ENCODE results near the gene MYD88. TPM values are rescaled to one million over a fixed set of nuclear protein-coding genes. Genes with fewer than 3 reads are reported as not detected.

MYD88 gene
- total RNA-seq, 1 donor from 2014 or later: 55.8 TPM

DNA sequence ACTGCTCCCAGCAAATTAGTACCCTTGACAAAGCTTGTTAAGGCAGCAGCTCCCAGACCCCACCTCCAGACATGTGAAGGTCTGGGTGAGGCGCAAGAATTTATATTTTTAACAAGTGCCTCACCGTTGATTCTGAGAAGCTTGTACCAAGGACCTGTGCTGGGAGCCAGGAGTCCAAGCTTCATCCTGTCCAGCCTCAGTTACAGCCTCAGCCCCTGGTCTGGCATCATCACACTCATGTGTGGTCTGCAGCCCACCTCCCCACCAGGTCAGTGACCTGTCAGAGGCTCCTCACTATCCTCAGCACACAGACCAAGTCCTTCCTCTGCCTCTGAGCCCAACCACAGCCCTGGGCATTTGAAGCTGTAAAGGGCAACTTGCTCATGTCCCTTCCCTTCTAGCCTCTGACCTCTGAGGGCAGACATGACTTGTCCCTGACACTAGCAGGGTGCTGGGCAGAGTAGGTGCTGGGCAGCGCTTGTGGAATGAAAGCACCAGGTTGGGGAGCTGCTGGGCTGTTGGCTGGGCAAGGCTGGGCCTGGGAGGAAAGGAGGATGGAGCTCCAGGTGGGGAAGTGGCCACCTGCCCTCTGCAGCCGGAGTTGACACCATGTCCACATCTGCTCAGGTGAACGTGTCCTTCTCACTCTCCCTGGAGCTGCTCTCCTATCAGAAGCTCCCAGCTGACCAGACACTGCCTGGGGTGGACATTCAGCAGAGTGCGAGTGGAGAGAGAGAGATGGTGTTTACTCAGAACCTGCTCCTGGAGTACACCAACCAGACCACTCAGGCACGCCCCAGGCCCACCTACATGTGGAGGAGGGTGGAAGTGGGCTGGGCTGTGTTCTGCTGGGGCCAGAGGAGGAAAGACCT is 18.4 kb upstream of the MYD88 start:
- Mint-ChIP-seq H3K27ac (ENCODE audit: unreplicated experiment) (no peak overlapping the region), H3K36me3 (ENCODE audit: low read depth, unreplicated experiment) (peaks cover 27% of the 10 kb centered on the region), H3K27me3 (ENCODE audit: low read depth, unreplicated experiment) (peaks cover 11% of the 10 kb centered on the region), H3K9me3 (ENCODE audit: unreplicated experiment) (peaks cover 2% of the 10 kb centered on the region), H3K4me3 (ENCODE audit: unreplicated experiment) (no peak overlapping the region), H3K4me1 (ENCODE audit: low read depth, unreplicated experiment) (no peaks in the 10 kb centered on the region)
- H3K36me3 ChIP-seq (ENCODE audit: insufficient read depth, low read length): peaks cover 13% of the 10 kb centered on the region
- FAIRE-seq (no peak), DNase-seq (ENCODE audit: low read depth) (no peak)
- H3K9ac ChIP-seq (ENCODE audit: low read length): no peak overlapping the region
- no peaks in the 10 kb centered on the region for H3K4me1 ChIP-seq (ENCODE audit: insufficient read depth, low read length)
- H3K27ac ChIP-seq (ENCODE audit: low read depth, low read length): no peak overlapping the region
- peaks cover 21% of the 10 kb centered on the region for H4K20me1 ChIP-seq (ENCODE audit: insufficient read depth, low read length)
- no peaks in the 10 kb centered on the region for H3K27me3 ChIP-seq (ENCODE audit: insufficient read depth, low read length)
- H3K9me3 ChIP-seq (ENCODE audit: insufficient read depth, low read depth, low read length): no peaks in the 10 kb centered on the region
- TF ChIP-seq EZH2 (IDR thresholded peaks at IDR 0.05; ENCODE audit: insufficient read depth, low read length) (no peak), CTCF (IDR thresholded peaks at IDR 0.05; ENCODE audit: insufficient read depth, low read depth, low read length) (no peak)
- H3K4me3 ChIP-seq (ENCODE audit: insufficient read depth, low read depth, low read length): no peak overlapping the region
- no peak overlapping the region for H2AFZ ChIP-seq (ENCODE audit: low read depth, low read length)
- H3K79me2 ChIP-seq (ENCODE audit: insufficient read depth, low read length): no peaks in the 10 kb centered on the region
- H3K4me2 ChIP-seq (ENCODE audit: low read length): no peak overlapping the region

GRCh38 chr3:38120693-38121450 is 17.6 kb upstream of the MYD88 start:
- Mint-ChIP-seq H3K27ac (ENCODE audit: unreplicated experiment) (no peak overlapping the region), H3K4me3 (ENCODE audit: unreplicated experiment) (no peak overlapping the region), H3K27me3 (ENCODE audit: low read depth, unreplicated experiment) (peaks cover 2% of the 10 kb centered on the region), H3K9me3 (ENCODE audit: unreplicated experiment) (peaks cover 2% of the 10 kb centered on the region), H3K4me1 (ENCODE audit: low read depth, unreplicated experiment) (no peaks in the 10 kb centered on the region), H3K36me3 (ENCODE audit: low read depth, unreplicated experiment) (peaks cover 24% of the 10 kb centered on the region)
- no peaks in the 10 kb centered on the region for H3K79me2 ChIP-seq (ENCODE audit: insufficient read depth, low read length)
- DNase-seq (ENCODE audit: low read depth): no peak
- no peak overlapping the region for H3K27ac ChIP-seq (ENCODE audit: low read depth, low read length)
- H3K4me3 ChIP-seq (ENCODE audit: insufficient read depth, low read depth, low read length): no peak overlapping the region
- H3K9me3 ChIP-seq (ENCODE audit: insufficient read depth, low read depth, low read length): no peaks in the 10 kb centered on the region
- no peak overlapping the region for H2AFZ ChIP-seq (ENCODE audit: low read depth, low read length)
- TF ChIP-seq CTCF (IDR thresholded peaks at IDR 0.05; ENCODE audit: insufficient read depth, low read depth, low read length) (no peak), EZH2 (IDR thresholded peaks at IDR 0.05; ENCODE audit: insufficient read depth, low read length) (no peak)
- peaks cover 21% of the 10 kb centered on the region for H4K20me1 ChIP-seq (ENCODE audit: insufficient read depth, low read length)
- H3K36me3 ChIP-seq (ENCODE audit: insufficient read depth, low read length): peaks cover 16% of the 10 kb centered on the region
- H3K9ac ChIP-seq (ENCODE audit: low read length): no peak overlapping the region
- no peak for FAIRE-seq
- no peaks in the 10 kb centered on the region for H3K27me3 ChIP-seq (ENCODE audit: insufficient read depth, low read length)
- H3K4me1 ChIP-seq (ENCODE audit: insufficient read depth, low read length): no peaks in the 10 kb centered on the region
- no peak overlapping the region for H3K4me2 ChIP-seq (ENCODE audit: low read length)

Measured in astrocyte (in vitro differentiated cells and primary cell).